ENCODE data around the gene SLX4IP. TPM values are rescaled to one million over a fixed set of nuclear protein-coding genes. Genes with fewer than 3 reads are reported as not detected.
"Not testable (repeated sequence)": the region's sequence is repeated elsewhere in the genome, so short reads cannot be mapped to it uniquely, and the experiment has no call there.

SLX4IP gene
- total RNA-seq, 4 donors from 2014 or later, result 2.0 to 3.4 (median 3.3) TPM

GRCh38 chr20:10611357-10611756 is 176.3 kb downstream of the SLX4IP start:
- DNase-seq (ENCODE audit: low spot score) (no peak), ATAC-seq (ENCODE audit: low FRiP score) (no peak)
- TF ChIP-seq CTCF (IDR thresholded peaks at IDR 0.05), result no peak

GRCh38 chr20:10613426-10613825 is 178.3 kb downstream of the SLX4IP start:
- not testable (repeated sequence) for ATAC-seq (ENCODE audit: low FRiP score); DNase-seq (ENCODE audit: low spot score)

- TF ChIP-seq CTCF (IDR thresholded peaks at IDR 0.05), result no peak
- ATAC-seq (ENCODE audit: low FRiP score), result no peak
- no peak for DNase-seq (ENCODE audit: low spot score)
These were observed 178.8 kb downstream of the SLX4IP start for GRCh38 chr20:10613911-10614310.

GRCh38 chr20:10616212-10616611 is 181.1 kb downstream of the SLX4IP start:
- TF ChIP-seq CTCF (IDR thresholded peaks at IDR 0.05), result no peak
- DNase-seq (ENCODE audit: low spot score), result no peak
- no peak for ATAC-seq (ENCODE audit: low FRiP score)

GRCh38 chr20:10617549-10618133 is 182.5 kb downstream of the SLX4IP start:
- DNase-seq (ENCODE audit: low spot score); ATAC-seq (ENCODE audit: low FRiP score): not testable (repeated sequence)

GRCh38 chr20:10618611-10619245 is 183.6 kb downstream of the SLX4IP start:
- DNase-seq (ENCODE audit: low spot score), result no peak
- TF ChIP-seq CTCF (IDR thresholded peaks at IDR 0.05), result no peak
- no peak for ATAC-seq (ENCODE audit: low FRiP score)

GRCh38 chr20:10619427-10619826 is 184.3 kb downstream of the SLX4IP start:
- ATAC-seq (ENCODE audit: low FRiP score) (no peak), DNase-seq (ENCODE audit: low spot score) (no peak)
- no peak for TF ChIP-seq CTCF (IDR thresholded peaks at IDR 0.05)

GRCh38 chr20:10621149-10621548 is 186.0 kb downstream of the SLX4IP start:
- no peak for ATAC-seq (ENCODE audit: low FRiP score)
- no peak for TF ChIP-seq CTCF (IDR thresholded peaks at IDR 0.05)

More at GRCh38 chr20:10621149-10621548, 186.0 kb downstream of the SLX4IP start:
- no peak for DNase-seq (ENCODE audit: low spot score)
